HepG2 (cell line): ENCODE measurements around the gene NKX6-2. TPM values are rescaled to one million over a fixed set of nuclear protein-coding genes. Genes with fewer than 3 reads are reported as not detected.

Source experiments
- ATAC-seq: fragments of 200-7000 bp; cut with Tn5 transposase; 3 replicates; pipeline ENCODE4 v1.9.1; 2020; ENCODE audit warnings: mild to moderate bottlenecking, moderate library complexity
- BruUV-seq: library from RNA; stranded (reverse); fragments of 400-500 nt; replicated peaks from 2 replicates; lab custom pipeline; 2021; lab: Mats Ljungman, UMichigan
- CTCF ChIA-PET: fragments of 300-600 bp; formaldehyde crosslinking; extraction: SDS; loops from one replicate; lab custom pipeline; 2021; ENCODE audit warnings: low total read pairs, inconsistent platforms, low intra/inter-chr PET ratio; lab: Yijun Ruan, JAX
- POLR2A ChIA-PET: fragments of 350-600 bp; sonication (Branson Sonifier 250); formaldehyde crosslinking; loops from one replicate; lab custom pipeline; 2020; ENCODE audit warnings: antibody characterized with exemption, inconsistent platforms; lab: Yijun Ruan, JAX
- DNase-seq: peaks from one replicate; pipeline ENCODE4 v3.0.0-alpha.2; 2015; ENCODE audit warnings: low spot score
- FAIRE-seq: peaks from 3 replicates; lab custom pipeline; 2011; peaks lifted over from hg19 to GRCh38; lab: Jason Lieb, UNC
- H2AFZ ChIP-seq: one replicate; pipeline ENCODE4 v1.6.1; 2011; ENCODE audit warnings: low read length, inconsistent platforms
- H3K27ac ChIP-seq: fragments of 300-600 bp; 3 replicates; pipeline ENCODE4 v1.8.0; 2011; ENCODE audit warnings: mixed run types, mild to moderate bottlenecking, mixed read lengths, low read length, inconsistent platforms; ENCODE audit not compliant: insufficient read depth; ENCODE audit errors: extremely low read length
- H3K27me3 ChIP-seq, 2 experiments: fragments of 200-600 bp in 1 of 2; 2 replicates in 1 of 2; 3 replicates in 1 of 2; pipeline versions ENCODE4 v1.6.0 to v1.8.0; 2011; ENCODE audit warnings: low read length in 2 of 2, mild to moderate bottlenecking in 2 of 2, moderate library complexity in 2 of 2, inconsistent platforms in 1 of 2; ENCODE audit not compliant: insufficient read depth in 2 of 2, control insufficient read depth in 1 of 2
- H3K36me3 ChIP-seq, 2 experiments: fragments of 200-600 bp in 1 of 2; replicated peaks in 1 of 2; 2 replicates in 1 of 2; 3 replicates in 1 of 2; pipeline versions ENCODE4 v1.5.1 to v1.8.0; 2011; ENCODE audit warnings: low read length in 2 of 2, inconsistent platforms in 1 of 2; ENCODE audit not compliant: insufficient read depth in 2 of 2, control insufficient read depth in 1 of 2
- H3K4me1 ChIP-seq: 2 replicates; pipeline ENCODE4 v1.5.1; 2012; ENCODE audit warnings: low read length, inconsistent platforms; ENCODE audit not compliant: insufficient read depth
- H3K4me2 ChIP-seq: 2 replicates; pipeline ENCODE4 v1.6.0; 2011; ENCODE audit warnings: low read depth, low read length, inconsistent platforms
- H3K4me3 ChIP-seq, 3 experiments: fragments of 200-600 bp in 1 of 3; sonication (generic), shearing (Covaris generic) in 1 of 3; replicated peaks in 1 of 3; 2 replicates each; pipeline ENCODE4 v1.5.1; 2011 to 2016; ENCODE audit warnings: low read length in 3 of 3, inconsistent platforms in 2 of 3, low read depth in 2 of 3, mild to moderate bottlenecking in 2 of 3, control low read depth in 1 of 3, mixed read lengths in 1 of 3; ENCODE audit not compliant: insufficient read depth in 1 of 3
- H3K79me2 ChIP-seq: one replicate; pipeline ENCODE4 v1.6.1; 2011; ENCODE audit warnings: low read length, inconsistent platforms; ENCODE audit not compliant: insufficient read depth
- H3K9ac ChIP-seq: 2 replicates; pipeline ENCODE4 v1.6.0; 2011; ENCODE audit warnings: mild to moderate bottlenecking, low read depth, low read length, inconsistent platforms; ENCODE audit not compliant: insufficient read depth
- H3K9me3 ChIP-seq: 2 replicates; pipeline ENCODE4 v1.5.1; 2012; ENCODE audit warnings: mild to moderate bottlenecking, low read length
- H4K20me1 ChIP-seq: 2 replicates; pipeline ENCODE4 v1.6.0; 2011; ENCODE audit warnings: inconsistent platforms, mild to moderate bottlenecking, low read length, moderate library complexity; ENCODE audit not compliant: insufficient read depth
- AFF4 ChIP-seq: sonication (generic); formaldehyde crosslinking; IDR thresholded peaks from 2 replicates; pipeline ENCODE4 v1.4.0; 2020; ENCODE audit warnings: missing genetic modification reagents
- AGO2 ChIP-seq: fragments of 200-400 bp; formaldehyde crosslinking; optimal IDR thresholded peaks from 2 replicates; pipeline ENCODE3; 2017; ENCODE audit warnings: mild to moderate bottlenecking, low read depth, low read length, moderate library complexity
- FOSL2 ChIP-seq: sonication (generic); formaldehyde crosslinking; IDR thresholded peaks from 2 replicates; pipeline ENCODE4 v1.4.0; 2020; ENCODE audit warnings: missing genetic modification reagents
- GABPB1 ChIP-seq: IDR thresholded peaks from 2 replicates; pipeline ENCODE4 v1.6.1; 2016; ENCODE audit warnings: mild to moderate bottlenecking, missing genetic modification reagents, moderate library complexity, missing compliant biosample characterization
- NFATC3 ChIP-seq: sonication (generic); formaldehyde crosslinking; IDR thresholded peaks from 2 replicates; pipeline ENCODE4 v1.5.1; 2020; ENCODE audit warnings: mild to moderate bottlenecking, missing genetic modification reagents
- NFYC ChIP-seq: IDR thresholded peaks from 2 replicates; pipeline ENCODE4 v1.6.1; 2016; ENCODE audit warnings: missing genetic modification reagents, missing compliant biosample characterization
- NR2C2 ChIP-seq: sonication (generic); formaldehyde crosslinking; IDR thresholded peaks from 2 replicates; pipeline ENCODE4 v1.4.0; 2020; ENCODE audit warnings: missing genetic modification reagents, mild to moderate bottlenecking, moderate library complexity, borderline replicate concordance
- NR2F2 ChIP-seq: IDR thresholded peaks from 2 replicates; pipeline ENCODE4 v1.6.1; 2012; ENCODE audit warnings: low read depth, inconsistent platforms, borderline replicate concordance
- PHB2 ChIP-seq: fragments of 450-650 bp; IDR thresholded peaks from 2 replicates; pipeline ENCODE4 v1.6.1; 2018; ENCODE audit not compliant: partially characterized antibody
- PHF5A ChIP-seq: IDR thresholded peaks from one replicate; pipeline ENCODE4 v1.6.1; 2018; ENCODE audit warnings: low read depth, missing genetic modification reagents; ENCODE audit not compliant: unreplicated experiment
- ZNF124 ChIP-seq: sonication (generic); formaldehyde crosslinking; IDR thresholded peaks from 2 replicates; pipeline ENCODE4 v1.4.0; 2020; ENCODE audit warnings: missing genetic modification reagents
- ZNF20 ChIP-seq: sonication (generic); formaldehyde crosslinking; IDR thresholded peaks from 2 replicates; pipeline ENCODE4 v1.4.0; 2020; ENCODE audit warnings: mild to moderate bottlenecking, moderate library complexity, missing genetic modification reagents
- ZNF234 ChIP-seq: sonication (generic); formaldehyde crosslinking; conservative IDR thresholded peaks from 2 replicates; pipeline ENCODE4 v1.5.1; 2020; ENCODE audit warnings: mild to moderate bottlenecking, missing genetic modification reagents
- ZNF563 ChIP-seq: sonication (generic); formaldehyde crosslinking; IDR thresholded peaks from 2 replicates; pipeline ENCODE4 v1.8.0; 2022; ENCODE audit warnings: mild to moderate bottlenecking, moderate library complexity, missing genetic modification reagents
- ZNF607 ChIP-seq: sonication (generic); formaldehyde crosslinking; IDR thresholded peaks from 2 replicates; pipeline ENCODE4 v1.5.1; 2020; ENCODE audit warnings: missing genetic modification reagents, mild to moderate bottlenecking, borderline replicate concordance
- ZNF766 ChIP-seq: sonication (generic); formaldehyde crosslinking; IDR thresholded peaks from 2 replicates; pipeline ENCODE4 v1.5.0; 2020; ENCODE audit warnings: missing genetic modification reagents, borderline replicate concordance
- ZNF773 ChIP-seq: sonication (generic); formaldehyde crosslinking; IDR thresholded peaks from 2 replicates; pipeline ENCODE4 v1.4.0; 2020; ENCODE audit warnings: missing genetic modification reagents, borderline replicate concordance
- WGBS: methylation state at CpG from one replicate; pipeline ENCODE4 v1.1.6; 2017; ENCODE audit warnings: low lambda C conversion rate; 5-methylcytosine and 5-hydroxymethylcytosine counted together
- in situ Hi-C: cut with HindIII; loops from 2 replicates; pipeline ENCODE4 v1.10.0; 2017; ENCODE audit warnings: low pct_unique_long_range_greater_than_20kb; ENCODE audit not compliant: extremely low pct_ligation_motif_present
- intact Hi-C: fragments of 100-400 bp; cut with micrococcal nuclease; formaldehyde crosslinking; loops from one replicate; pipeline ENCODE4 v1.10.0; 2022; ENCODE audit not compliant: unreplicated experiment
- polyA plus RNA-seq, 8 experiments: library from polyadenylated mRNA; depleted of rRNA in 3 of 8; stranded (reverse) in 7 of 8; unstranded in 1 of 8; fragments of >200 nt; fragmentation: Illumina TruSeq in 4 of 8; extraction: Trizol in 4 of 8; gene quantifications; 2 replicates each; pipeline versions ENCODE4 v1.2.1 to v1.2.3, GENCODE V29; 2011 to 2016; ENCODE audit warnings: low read depth in 4 of 8, missing spikeins in 1 of 8, mixed read lengths in 1 of 8; ENCODE audit not compliant: insufficient read depth in 1 of 8
- total RNA-seq, 5 experiments: library from RNA; depleted of rRNA; stranded (reverse); fragments of >200 nt; fragmentation: Illumina TruSeq; extraction: Trizol; gene quantifications; 2 replicates each; pipeline ENCODE4 v1.2.3, GENCODE V29; 2016; ENCODE audit warnings: low read depth in 1 of 5
- TF ChIP-seq, protein P1 (sequence below): sonication (generic); formaldehyde crosslinking; IDR thresholded peaks from 2 replicates; pipeline ENCODE4 v1.5.0; 2020; ENCODE audit warnings: mild to moderate bottlenecking, low read depth, missing genetic modification reagents, borderline replicate concordance
- TF ChIP-seq, protein P2 (sequence below): sonication (generic); formaldehyde crosslinking; IDR thresholded peaks from 2 replicates; pipeline ENCODE4 v1.4.0; 2020; ENCODE audit warnings: missing genetic modification reagents

Gene NKX6-2
- total and polyA plus RNA-seq, 2 of the 13 experiments (the other 11 are each of a cell fraction or from before 2014, with no cell fraction given) = not detected

- H3K9me3 ChIP-seq = no peaks in the 10 kb centered on the region
- H3K27ac ChIP-seq = no peak overlapping the region
- ChIA-PET CTCF (no interaction called here), POLR2A (no interaction called here)
- DNase-seq (no peak), FAIRE-seq (no peak), ATAC-seq (no peak)
- H3K9ac ChIP-seq = no peak overlapping the region
- no peak overlapping the region for H3K4me3 ChIP-seq
- H3K79me2 ChIP-seq = no peaks in the 10 kb centered on the region
- no peaks in the 10 kb centered on the region for H4K20me1 ChIP-seq
- no peak overlapping the region for H3K4me2 ChIP-seq
- intact Hi-C loops (no loop called here), in situ Hi-C loops (no loop called here)
- WGBS = 93% methylated on average over 6 of the region's 18 CpGs
- no peak overlapping the region for H2AFZ ChIP-seq
- no peak for TF ChIP-seq ZNF124
- TF ChIP-seq, protein P1, sequence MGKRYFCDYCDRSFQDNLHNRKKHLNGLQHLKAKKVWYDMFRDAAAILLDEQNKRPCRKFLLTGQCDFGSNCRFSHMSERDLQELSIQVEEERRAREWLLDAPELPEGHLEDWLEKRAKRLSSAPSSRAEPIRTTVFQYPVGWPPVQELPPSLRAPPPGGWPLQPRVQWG (CRISPR knock-in tag) = no peak
- no peak for TF ChIP-seq ZNF607 (CRISPR knock-in tag)
- TF ChIP-seq NFYC (CRISPR knock-in tag) = no peak
- TF ChIP-seq NR2C2 = no peak
- TF ChIP-seq, protein P2, sequence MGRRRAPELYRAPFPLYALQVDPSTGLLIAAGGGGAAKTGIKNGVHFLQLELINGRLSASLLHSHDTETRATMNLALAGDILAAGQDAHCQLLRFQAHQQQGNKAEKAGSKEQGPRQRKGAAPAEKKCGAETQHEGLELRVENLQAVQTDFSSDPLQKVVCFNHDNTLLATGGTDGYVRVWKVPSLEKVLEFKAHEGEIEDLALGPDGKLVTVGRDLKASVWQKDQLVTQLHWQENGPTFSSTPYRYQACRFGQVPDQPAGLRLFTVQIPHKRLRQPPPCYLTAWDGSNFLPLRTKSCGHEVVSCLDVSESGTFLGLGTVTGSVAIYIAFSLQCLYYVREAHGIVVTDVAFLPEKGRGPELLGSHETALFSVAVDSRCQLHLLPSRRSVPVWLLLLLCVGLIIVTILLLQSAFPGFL (CRISPR knock-in tag) = no peak
- TF ChIP-seq ZNF20 (CRISPR knock-in tag) = no peak
- TF ChIP-seq ZNF234 (CRISPR knock-in tag) = no peak
- TF ChIP-seq NR2F2 = no peak
- no peak for TF ChIP-seq NFATC3 (CRISPR knock-in tag)
- TF ChIP-seq ZNF766 = no peak
- TF ChIP-seq FOSL2 (CRISPR knock-in tag) = no peak
- TF ChIP-seq ZNF773 (CRISPR knock-in tag) = no peak
- TF ChIP-seq AGO2 = no peak
- no peak for TF ChIP-seq PHF5A (CRISPR knock-in tag)
- TF ChIP-seq PHB2 = no peak
- TF ChIP-seq GABPB1 (CRISPR knock-in tag) = no peak
- no peak for TF ChIP-seq AFF4 (CRISPR knock-in tag)
- no peak for TF ChIP-seq ZNF563
- BruUV-seq = no TSS peak
- peaks cover 10% of the 10 kb centered on the region for H3K4me1 ChIP-seq
- no peaks in the 10 kb centered on the region; a peak in 2 of 5 replicates for H3K36me3 ChIP-seq
- no peaks in the 10 kb centered on the region for H3K27me3 ChIP-seq
Measured at GRCh38 chr10:132743925-132744490, 41.9 kb downstream of the NKX6-2 start.
